Neutrophil (primary cell): Measurements from ENCODE around the gene MITF.

ENCODE experiments used
- H3K27ac ChIP-seq: fragments of 200-600 bp; sonication (generic); 2 replicates; pipeline ENCODE4 v1.5.1; 2016; ENCODE audit warnings: mild to moderate bottlenecking, moderate library complexity
- H3K27me3 ChIP-seq: fragments of 200-600 bp; sonication (generic); 2 replicates; pipeline ENCODE4 v1.6.0; 2016; ENCODE audit warnings: mild to moderate bottlenecking
- H3K36me3 ChIP-seq: fragments of 200-600 bp; sonication (generic); 2 replicates; pipeline ENCODE4 v1.5.1; 2017
- H3K4me1 ChIP-seq, 2 experiments: fragments of 200-600 bp in 1 of 2; sonication (generic) in 1 of 2; 1 replicate in 1 of 2; 2 replicates in 1 of 2; pipeline versions ENCODE4 v1.5.1 to v1.6.1; 2013 to 2016; ENCODE audit warnings: low read depth in 1 of 2, low read length in 1 of 2, mild to moderate bottlenecking in 1 of 2, moderate library complexity in 1 of 2; ENCODE audit not compliant: control insufficient read depth in 1 of 2, insufficient read depth in 1 of 2
- H3K4me3 ChIP-seq, 2 experiments: fragments of 200-600 bp in 1 of 2; sonication (generic) in 1 of 2; 1 replicate in 1 of 2; 2 replicates in 1 of 2; pipeline ENCODE4 v1.5.1; 2013 to 2016; ENCODE audit warnings: low read depth in 1 of 2, low read length in 1 of 2, mild to moderate bottlenecking in 1 of 2, moderate library complexity in 1 of 2
- H3K9me3 ChIP-seq: fragments of 200-600 bp; sonication (generic); 2 replicates; pipeline ENCODE4 v1.5.1; 2016
- CTCF ChIP-seq: fragments of 200-600 bp; sonication (generic); IDR thresholded peaks from 2 replicates; pipeline ENCODE4 v1.5.1; 2016; ENCODE audit warnings: antibody characterized with exemption

The MITF gene

GRCh38 chr3:69743975-69744906 lies 5.0 kb downstream of the MITF start:
- H3K9me3 ChIP-seq = no peaks in the 10 kb centered on the region
- H3K27ac ChIP-seq = no peak overlapping the region
- no peak for TF ChIP-seq CTCF
- H3K36me3 ChIP-seq = no peaks in the 10 kb centered on the region
- H3K4me3 ChIP-seq = no peak overlapping the region
- peaks cover 5 to 10% of the 10 kb centered on the region in 2 experiments for H3K4me1 ChIP-seq
- H3K27me3 ChIP-seq = peaks cover 37% of the 10 kb centered on the region

GRCh38 chr3:69745505-69745904 lies 6.2 kb downstream of the MITF start:
- H3K4me1 ChIP-seq = no peaks in the 10 kb centered on the region
- H3K27me3 ChIP-seq = peaks cover 24% of the 10 kb centered on the region
- no peak for TF ChIP-seq CTCF
- no peak overlapping the region for H3K27ac ChIP-seq
- no peaks in the 10 kb centered on the region for H3K9me3 ChIP-seq
- H3K4me3 ChIP-seq = no peak overlapping the region
- no peaks in the 10 kb centered on the region for H3K36me3 ChIP-seq

GRCh38 chr3:69746119-69746518 lies 6.9 kb downstream of the MITF start:
- Histone ChIP-seq H3K27ac (no peak overlapping the region), H3K4me1 (no peaks in the 10 kb centered on the region), H3K4me3 (no peak overlapping the region), H3K9me3 (no peaks in the 10 kb centered on the region), H3K27me3 (peaks cover 18% of the 10 kb centered on the region), H3K36me3 (no peaks in the 10 kb centered on the region)
- TF ChIP-seq CTCF = no peak

- H3K4me1 ChIP-seq = no peaks in the 10 kb centered on the region
- TF ChIP-seq CTCF = no peak
- H3K4me3 ChIP-seq = no peak overlapping the region
- peaks cover 2% of the 10 kb centered on the region for H3K27me3 ChIP-seq
- no peaks in the 10 kb centered on the region for H3K9me3 ChIP-seq
- H3K36me3 ChIP-seq = no peaks in the 10 kb centered on the region
- H3K27ac ChIP-seq = no peak overlapping the region
Measured at GRCh38 chr3:69747511-69748258, 8.4 kb downstream of the MITF start.

- no peaks in the 10 kb centered on the region for H3K9me3 ChIP-seq
- no peak overlapping the region for H3K27ac ChIP-seq
- no peaks in the 10 kb centered on the region for H3K4me1 ChIP-seq
- no peaks in the 10 kb centered on the region for H3K27me3 ChIP-seq
- no peak overlapping the region for H3K4me3 ChIP-seq
- no peaks in the 10 kb centered on the region for H3K36me3 ChIP-seq
- TF ChIP-seq CTCF = no peak
Measured at GRCh38 chr3:69748503-69748902, 9.2 kb downstream of the MITF start.
